Aorta (tissue), 5 donors: ENCODE measurements around the gene CDH23. TPM values are rescaled to one million over a fixed set of nuclear protein-coding genes. Genes with fewer than 3 reads are reported as not detected.

Experiments
- ATAC-seq: fragments of 200-7000 bp; cut with Tn5 transposase; one replicate; pipeline ENCODE4 v1.9.1; 2022; ENCODE audit warnings: moderate library complexity; ENCODE audit not compliant: low FRiP score
- DNase-seq, 2 donors: peaks; one replicate each; pipeline ENCODE4 v3.0.0-alpha.2; 2020
- H3K27ac ChIP-seq, 2 donors: one replicate each; pipeline ENCODE4 v1.5.1; 2013; ENCODE audit warnings: low read length in 2 of 2, mild to moderate bottlenecking in 2 of 2, moderate library complexity in 2 of 2, control low read depth in 1 of 2, inconsistent platforms in 1 of 2, low read depth in 1 of 2
- H3K27me3 ChIP-seq, 2 donors: one replicate each; pipeline ENCODE4 v1.6.1; 2013; ENCODE audit warnings: control low read depth in 1 of 2, low read length in 1 of 2, mild to moderate bottlenecking in 1 of 2, moderate library complexity in 1 of 2; ENCODE audit not compliant: insufficient read depth in 2 of 2, control insufficient read depth in 1 of 2
- H3K36me3 ChIP-seq, 2 donors: one replicate each; pipeline ENCODE4 v1.6.1; 2013; ENCODE audit warnings: control low read depth in 1 of 2, low read length in 1 of 2, mild to moderate bottlenecking in 1 of 2; ENCODE audit not compliant: insufficient read depth in 2 of 2, control insufficient read depth in 1 of 2
- H3K4me1 ChIP-seq, 2 donors: one replicate each; pipeline ENCODE4 v1.6.1; 2013; ENCODE audit warnings: low read length in 2 of 2, control low read depth in 1 of 2, mild to moderate bottlenecking in 1 of 2, moderate library complexity in 1 of 2; ENCODE audit not compliant: insufficient read depth in 2 of 2, control insufficient read depth in 1 of 2
- H3K4me3 ChIP-seq, 2 donors: one replicate each; pipeline ENCODE4 v1.5.1; 2013; ENCODE audit warnings: low read length in 2 of 2, control low read depth in 1 of 2, mild to moderate bottlenecking in 1 of 2
- H3K9me3 ChIP-seq: one replicate; pipeline ENCODE4 v1.6.1; 2013; ENCODE audit warnings: mild to moderate bottlenecking, low read length; ENCODE audit not compliant: control insufficient read depth
- WGBS, 2 donors: extraction: QIAGEN DNeasy Blood & Tissue Kit; methylation state at CpG; one replicate each; pipeline ENCODE4 v1.1.7; 2013; 5-methylcytosine and 5-hydroxymethylcytosine counted together
- intact Hi-C, 2 donors: fragments of 100-400 bp; cut with DNase I; formaldehyde crosslinking; loops; one replicate each; pipeline versions ENCODE4 v1.14.2 to v1.15.0; 2022
- long read RNA-seq, 2 donors: library from polyadenylated mRNA; unstranded; transcript quantifications; one replicate each; pipeline ENCODE4 v2.0.0, GENCODE V29; 2020 to 2021
- polyA plus RNA-seq, 2 donors: library from polyadenylated mRNA; stranded (reverse); fragments of 200-250 nt; gene quantifications; one replicate each; pipeline ENCODE4 v1.2.3, GENCODE V29; 2013
- total RNA-seq, 2 donors: library from RNA; stranded (reverse); fragmentation: NEBNext Ultra II Directional; extraction: Animal tissue kit (Norgen Biotek cat#: 25700); gene quantifications; one replicate each; pipeline ENCODE4 v1.2.1, GENCODE V29; 2021
- donor health status: healthy with polysubstance abuse.
- donor health status: Bipolar disorder and iron deficiency.
- donor health status: DM: no; HTN: no; CAD: no.
- donor health status: DM: no; HTN: no; CAD: no.
- donor health status: DM: yes; HTN: yes; CAD: no.

Gene CDH23
- total RNA-seq = 10 to 100 TPM in 1 of 2 donors, 1 to 10 TPM in 1; 7.5 to 16.6 TPM
- polyA plus RNA-seq = 1 to 10 TPM in 1 of 2 donors, under 1 TPM in 1; 0.50 to 7.0 TPM
- long read RNA-seq, donor 1, partial matches to known transcripts = 8 of 37 reads
- long read RNA-seq, donor 1, other reads (novel, unspliced or antisense) = 29 of 37 reads
- long read RNA-seq, donor 2, partial matches to known transcripts = 2 of 11 reads
- long read RNA-seq, donor 2, other reads (novel, unspliced or antisense) = 9 of 11 reads

DNA sequence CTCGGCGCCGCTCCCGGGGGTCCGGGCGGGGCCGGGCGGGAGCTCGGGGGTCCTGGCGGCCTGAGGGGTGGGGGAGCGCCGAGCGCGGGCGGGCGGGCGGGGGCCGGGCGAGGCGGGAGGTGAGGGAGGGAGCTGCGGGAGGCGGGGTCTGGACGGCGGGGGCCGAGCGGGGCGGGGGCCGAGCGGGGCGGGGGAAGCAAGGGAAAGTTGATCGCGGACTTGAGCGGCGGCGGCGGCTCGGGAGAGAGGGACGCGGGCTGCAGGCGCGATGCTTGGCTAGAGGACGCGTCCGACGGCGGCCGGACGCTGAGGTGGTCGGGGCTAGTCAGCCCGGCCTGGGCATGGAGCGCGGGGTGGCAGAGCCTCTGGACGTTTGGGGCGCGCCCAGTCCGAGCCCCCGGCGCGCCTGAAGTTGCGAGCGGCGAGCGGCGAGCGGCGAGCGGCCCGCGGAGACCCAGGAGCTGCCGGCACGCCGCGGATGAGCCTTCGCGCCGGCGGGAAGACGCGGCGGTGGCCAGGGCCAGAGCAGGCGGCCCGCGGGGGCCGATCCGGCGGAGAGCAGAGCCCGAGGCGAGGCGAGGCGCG, at the start of gene CDH23:
CDH23 (plus strand) TSS at position 210 of the 585 bp plus-strand sequence. CDS start 42,912 bp downstream, outside the sequence.
- DNase-seq = peak in 1 of 2 donors; percentile 89
- Histone ChIP-seq H3K36me3 (no peaks in the 10 kb centered on the region), H3K4me1 (no peaks in the 10 kb centered on the region), H3K27ac (no peak within 1 kb of the TSS), H3K27me3 (no peaks in the 10 kb centered on the region), H3K4me3 (peak within 1 kb of the TSS; percentile 58 to 59), H3K9me3 (no peaks in the 10 kb centered on the region)
- intact Hi-C loops = loop anchor here in 1 of 2 donors (10.0 kb wide), 1 partner anchor 228 kb away; no protein-coding TSS in a partner anchor
- ATAC-seq = no peak
- WGBS, 2 donors = 1% methylated on average over 47 to 91 of the region's 91 CpGs

DNA sequence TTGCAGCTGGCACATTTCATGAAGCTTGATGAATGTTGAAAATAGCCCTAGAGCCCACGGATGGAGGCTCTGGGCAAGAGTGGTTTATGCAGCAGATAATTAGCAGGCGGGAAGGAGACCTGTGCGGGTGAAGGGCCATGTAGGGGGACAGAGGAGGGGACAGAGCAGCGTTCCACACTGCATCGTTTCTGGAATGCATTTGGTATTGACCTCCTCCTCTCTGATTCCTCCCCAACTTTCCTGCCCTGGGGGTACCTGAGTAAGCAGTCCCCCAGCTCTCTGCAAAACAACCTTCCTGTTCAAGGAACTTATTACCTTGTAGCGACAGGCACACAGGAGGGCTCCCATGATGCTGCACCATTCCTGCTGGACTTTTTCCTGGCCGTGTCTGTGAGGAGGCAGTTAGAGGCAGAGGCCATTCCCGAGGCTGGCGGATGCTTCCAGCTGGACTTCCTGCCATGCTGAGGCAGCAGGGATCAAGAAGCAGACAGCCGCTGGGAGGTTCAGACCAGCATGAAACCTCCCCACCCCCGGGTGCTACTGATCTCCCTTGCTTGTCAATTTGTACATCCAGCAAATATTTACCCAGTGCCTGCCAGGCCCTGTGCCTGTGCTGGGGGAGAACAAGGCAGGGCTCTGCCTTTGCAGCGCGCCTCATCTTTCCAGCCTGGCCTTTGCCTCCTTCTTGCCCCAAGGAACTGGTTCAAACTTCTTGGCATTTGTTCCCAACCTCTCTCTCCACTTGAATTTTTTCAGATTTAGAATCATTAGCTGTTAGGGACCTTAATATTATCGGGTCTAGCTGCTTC, 48.9 kb upstream of the CDH23 start:
- Histone ChIP-seq H3K27ac (no peak overlapping the region), H3K4me1 (no peaks in the 10 kb centered on the region), H3K4me3 (no peak overlapping the region), H3K36me3 (no peaks in the 10 kb centered on the region), H3K9me3 (no peaks in the 10 kb centered on the region), H3K27me3 (no peaks in the 10 kb centered on the region)
- ATAC-seq = no peak
- intact Hi-C loops = no loop called here
- 74 to 81% methylated on average over 14 of the region's 14 CpGs for WGBS, 2 donors
- DNase-seq = no peak

DNA sequence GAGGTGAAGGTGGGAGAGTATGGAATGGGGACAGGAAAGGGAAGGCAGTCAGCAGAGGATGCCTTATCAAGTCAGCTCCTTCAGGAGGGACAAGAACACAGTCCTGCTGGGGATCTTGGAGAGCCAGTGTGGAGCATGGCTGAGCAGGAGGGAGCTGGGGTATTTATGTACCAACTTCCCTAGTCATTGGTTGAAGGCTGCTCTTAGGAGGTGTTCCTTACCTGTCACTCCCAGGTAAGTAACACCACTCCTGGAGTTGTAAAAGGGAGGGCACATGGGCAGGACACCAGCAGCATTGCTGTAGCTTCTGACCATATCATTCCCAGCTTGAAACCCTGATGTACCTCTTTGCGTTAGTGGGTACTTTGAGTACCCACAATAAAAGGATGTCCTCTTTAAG, 47.9 kb upstream of the CDH23 start:
- no peaks in the 10 kb centered on the region for H3K36me3 ChIP-seq
- H3K27me3 ChIP-seq = no peaks in the 10 kb centered on the region
- no peak overlapping the region for H3K27ac ChIP-seq
- H3K4me3 ChIP-seq = no peak overlapping the region
- 100% methylated on average over 1 of the region's 1 CpG for WGBS, 2 donors
- DNase-seq (no peak), ATAC-seq (no peak)
- H3K9me3 ChIP-seq = no peaks in the 10 kb centered on the region
- intact Hi-C loops = no loop called here
- H3K4me1 ChIP-seq = no peaks in the 10 kb centered on the region

DNA sequence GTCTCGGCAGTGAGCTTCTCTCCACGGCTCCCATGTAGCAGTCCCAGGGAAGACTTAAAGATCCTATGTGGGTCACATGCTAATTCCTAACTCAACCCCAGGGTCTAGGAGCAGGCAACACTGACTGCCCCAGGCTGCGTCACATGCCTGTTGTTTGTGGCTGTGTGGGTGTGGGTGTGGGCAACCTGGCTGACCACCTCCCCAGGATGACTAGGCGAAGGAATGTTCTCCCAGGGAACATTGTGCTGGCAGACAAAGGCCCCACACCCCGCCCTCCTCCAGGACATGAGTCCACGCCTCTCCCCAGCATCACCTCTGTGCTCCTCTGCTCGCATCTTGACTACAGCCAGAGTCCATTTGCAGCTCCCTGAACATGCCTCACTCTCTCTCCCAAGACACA, 47.3 kb upstream of the CDH23 start:
- Histone ChIP-seq H3K4me3 (no peak overlapping the region), H3K36me3 (no peaks in the 10 kb centered on the region), H3K9me3 (no peaks in the 10 kb centered on the region), H3K27me3 (no peaks in the 10 kb centered on the region), H3K4me1 (no peaks in the 10 kb centered on the region), H3K27ac (no peak overlapping the region)
- whole genome bisulfite sequencing, 2 donors = 94 to 96% methylated on average over 6 to 7 of the region's 7 CpGs
- no peak for DNase-seq
- intact Hi-C loops = no loop called here
- ATAC-seq = no peak

DNA sequence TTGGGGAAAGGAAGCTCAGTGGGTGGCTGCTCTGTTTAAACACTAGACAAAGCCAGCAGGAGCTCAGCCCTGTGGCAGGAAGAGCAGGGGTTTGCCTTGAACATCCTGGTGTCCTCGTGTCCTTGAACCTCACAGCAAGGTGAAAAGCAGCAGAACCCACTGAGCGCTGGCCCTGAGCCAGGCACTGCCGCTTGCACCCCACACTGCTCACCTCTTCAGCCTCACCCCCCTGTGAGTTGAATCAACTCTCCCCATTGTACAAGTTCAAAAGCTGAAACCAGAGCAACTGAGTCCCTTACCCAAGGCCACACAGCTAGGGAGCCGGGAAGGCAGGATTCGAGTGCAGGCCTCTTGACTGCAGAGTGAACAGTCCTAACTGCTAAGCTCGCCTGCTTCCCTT, 45.6 kb upstream of the CDH23 start:
- no peak overlapping the region for H3K4me3 ChIP-seq
- no peaks in the 10 kb centered on the region for H3K27me3 ChIP-seq
- H3K36me3 ChIP-seq = peaks cover 0 to 1% of the 10 kb centered on the region in 2 donors
- no peak for ATAC-seq
- 93 to 97% methylated on average over 6 of the region's 6 CpGs for WGBS, 2 donors
- intact Hi-C loops = no loop called here
- no peak for DNase-seq
- no peaks in the 10 kb centered on the region for H3K4me1 ChIP-seq
- no peaks in the 10 kb centered on the region for H3K9me3 ChIP-seq
- H3K27ac ChIP-seq = no peak overlapping the region

DNA sequence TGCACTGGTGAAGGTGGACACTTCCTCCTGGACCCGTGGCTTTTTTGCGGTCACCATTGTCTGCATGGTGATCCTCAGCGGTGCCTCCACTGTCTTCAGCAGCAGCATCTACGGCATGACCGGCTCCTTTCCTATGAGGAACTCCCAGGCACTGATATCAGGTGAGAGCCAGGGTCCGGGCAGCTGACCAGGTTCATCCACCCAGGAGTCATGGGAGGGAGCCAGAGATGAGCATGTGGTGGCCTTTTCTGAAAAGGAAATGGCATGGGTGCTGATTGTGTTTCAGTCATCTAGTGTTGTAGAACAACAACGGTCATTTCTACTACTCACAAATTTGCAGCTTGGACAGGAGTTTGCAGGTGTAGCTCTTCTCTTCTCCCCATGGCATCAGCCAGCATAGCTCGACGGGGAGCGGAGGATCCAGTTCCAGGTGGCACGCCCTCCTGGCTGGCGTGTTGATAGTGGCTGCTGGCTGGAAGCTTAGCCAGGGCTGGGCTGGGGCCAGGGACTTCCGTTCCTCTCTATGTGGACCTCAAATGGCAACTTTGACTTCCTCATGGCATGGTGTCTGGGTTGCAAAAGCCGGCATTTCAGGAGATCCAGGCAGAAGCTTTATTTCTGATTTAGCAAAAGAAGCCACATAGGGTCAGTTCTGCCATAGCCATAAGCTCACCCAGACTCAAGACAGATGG, 44.9 kb upstream of the CDH23 start:
- Histone ChIP-seq H3K27me3 (no peaks in the 10 kb centered on the region), H3K9me3 (no peaks in the 10 kb centered on the region), H3K36me3 (peaks cover 0 to 4% of the 10 kb centered on the region in 2 donors), H3K4me3 (no peak overlapping the region), H3K27ac (no peak overlapping the region), H3K4me1 (no peaks in the 10 kb centered on the region)
- ATAC-seq (no peak), DNase-seq (peak in 1 of 2 donors; percentile 64)
- WGBS, 2 donors = 85 to 87% methylated on average over 14 of the region's 14 CpGs
- intact Hi-C loops = no loop called here

DNA sequence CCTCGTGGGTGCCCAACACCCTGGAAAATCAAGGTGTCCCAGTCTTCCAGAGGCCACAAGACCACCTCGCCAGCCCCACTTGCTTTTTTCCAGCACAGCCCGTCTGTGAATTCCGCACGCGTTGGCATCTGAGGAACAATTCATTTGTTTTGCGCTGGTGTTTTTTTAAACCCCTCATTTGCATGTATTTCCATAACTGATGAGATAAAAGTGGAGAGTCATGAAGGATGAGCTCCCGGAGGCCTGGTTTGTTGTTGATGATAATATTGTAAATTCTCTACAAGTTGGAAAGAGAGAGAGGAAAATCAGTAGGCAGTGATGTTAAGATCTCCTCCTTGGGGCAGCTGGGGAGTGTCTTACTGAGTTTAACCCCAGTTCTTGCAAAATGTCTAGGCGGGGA, 43.1 kb upstream of the CDH23 start:
- WGBS, 2 donors = 70 to 80% methylated on average over 9 of the region's 9 CpGs
- intact Hi-C loops = no loop called here
- ATAC-seq (no peak), DNase-seq (no peak)
- Histone ChIP-seq H3K9me3 (no peaks in the 10 kb centered on the region), H3K27ac (no peak overlapping the region), H3K4me1 (no peaks in the 10 kb centered on the region), H3K27me3 (no peaks in the 10 kb centered on the region), H3K4me3 (no peak overlapping the region), H3K36me3 (peaks cover 0 to 4% of the 10 kb centered on the region in 2 donors)

DNA sequence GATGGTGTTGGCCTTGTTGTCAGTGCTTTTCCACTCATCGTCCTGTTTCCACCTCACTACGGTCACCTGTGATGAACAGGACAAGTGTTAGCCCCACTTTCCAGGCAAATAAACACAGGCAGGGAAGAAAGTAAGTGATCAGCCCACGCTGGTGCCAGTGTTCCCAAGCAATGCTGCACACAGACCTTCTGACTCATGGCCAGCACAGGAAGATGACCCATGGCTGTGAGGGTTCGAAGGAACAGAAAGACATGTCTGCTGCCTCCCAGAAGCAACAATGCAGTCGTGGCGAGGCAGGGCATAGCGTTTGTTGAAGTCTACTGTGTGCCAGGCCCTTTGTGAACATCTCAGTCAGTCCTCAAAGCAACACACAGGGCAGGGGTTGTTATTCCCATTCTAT, 41.9 kb upstream of the CDH23 start:
- no peak overlapping the region for H3K27ac ChIP-seq
- no peaks in the 10 kb centered on the region for H3K27me3 ChIP-seq
- no peak overlapping the region for H3K4me3 ChIP-seq
- ATAC-seq = no peak
- no peaks in the 10 kb centered on the region for H3K9me3 ChIP-seq
- H3K4me1 ChIP-seq = no peaks in the 10 kb centered on the region
- DNase-seq = no peak
- intact Hi-C loops = no loop called here
- WGBS, 2 donors = 84 to 93% methylated on average over 7 of the region's 7 CpGs
- H3K36me3 ChIP-seq = peaks cover 0 to 4% of the 10 kb centered on the region in 2 donors
